ENCODE data around the gene TCF3.

The TCF3 gene

DNA sequence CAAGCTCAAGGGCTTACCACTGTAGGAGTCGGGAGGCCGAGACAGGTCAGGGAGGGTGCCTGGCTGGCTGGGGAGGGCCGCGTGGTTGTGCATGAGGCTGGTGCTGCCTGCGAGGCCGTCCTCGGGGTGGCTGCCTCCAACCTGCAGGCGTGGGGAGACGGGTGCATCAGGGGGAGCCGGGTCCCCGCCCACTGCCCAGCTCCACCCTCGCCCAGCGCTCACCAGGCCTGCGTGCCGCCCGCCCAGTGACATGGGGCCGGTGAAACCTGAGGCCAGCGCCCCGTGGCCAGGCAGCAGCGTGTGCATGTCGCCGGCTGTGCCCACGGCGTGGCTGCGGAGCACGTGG is 33.3 kb downstream of the TCF3 start:
- H3K27ac ChIP-seq (ENCODE audit: low read length, poor library complexity, severe bottlenecking) = no peak overlapping the region
- H3K9me3 ChIP-seq (ENCODE audit: control insufficient read depth, low read length) = no peaks in the 10 kb centered on the region
- H2AFZ ChIP-seq (ENCODE audit: low read depth, low read length) = no peak overlapping the region
- no peak overlapping the region for H3K4me2 ChIP-seq (ENCODE audit: low read length, poor library complexity, severe bottlenecking)
- no peak overlapping the region for H2BK12ac ChIP-seq (ENCODE audit: low read length in 2 of 2)
- no peak overlapping the region for H2BK120ac ChIP-seq (ENCODE audit: low read depth, low read length)
- no peak overlapping the region for H3K14ac ChIP-seq (ENCODE audit: low read length in 2 of 2)
- H3K4me1 ChIP-seq (ENCODE audit: control insufficient read depth, insufficient read depth, low read depth, low read length) = no peaks in the 10 kb centered on the region
- H4K91ac ChIP-seq (ENCODE audit: low read length) = no peak overlapping the region
- H2BK5ac ChIP-seq (ENCODE audit: low read depth, low read length, poor library complexity, severe bottlenecking) = no peak overlapping the region
- no peak overlapping the region for H3K4me3 ChIP-seq (ENCODE audit: insufficient read depth in 1 of 2, low read depth in 1 of 2, low read length in 2 of 2)
- WGBS = 96% methylated on average over 26 of the region's 26 CpGs
- H4K8ac ChIP-seq (ENCODE audit: low read length) = no peak overlapping the region
- H3K23ac ChIP-seq (ENCODE audit: low read length in 2 of 2) = no peak overlapping the region
- no peak overlapping the region for H2AK5ac ChIP-seq (ENCODE audit: low read length, severe bottlenecking)
- H2BK15ac ChIP-seq (ENCODE audit: low read depth, poor library complexity, severe bottlenecking) = no peak overlapping the region
- peaks cover 72 to 92% of the 10 kb centered on the region in 2 experiments for H3K36me3 ChIP-seq (ENCODE audit: control insufficient read depth in 1 of 2, insufficient read depth in 2 of 2, low read depth in 1 of 2, low read length in 2 of 2)
- H3K4ac ChIP-seq (ENCODE audit: low read depth in 1 of 2, low read length in 2 of 2) = no peak overlapping the region
- no peak overlapping the region for H3K18ac ChIP-seq (ENCODE audit: low read depth in 1 of 2, low read length in 2 of 2)
- peaks cover 52% of the 10 kb centered on the region for H3K79me1 ChIP-seq (replicated peaks; ENCODE audit: low read length, poor library complexity, severe bottlenecking)
- H3K9ac ChIP-seq (ENCODE audit: low read length) = no peak overlapping the region
- no peaks in the 10 kb centered on the region for H3K27me3 ChIP-seq (ENCODE audit: control insufficient read depth in 1 of 2, insufficient read depth in 1 of 2, low read length in 2 of 2)
- no peak for DNase-seq

DNA sequence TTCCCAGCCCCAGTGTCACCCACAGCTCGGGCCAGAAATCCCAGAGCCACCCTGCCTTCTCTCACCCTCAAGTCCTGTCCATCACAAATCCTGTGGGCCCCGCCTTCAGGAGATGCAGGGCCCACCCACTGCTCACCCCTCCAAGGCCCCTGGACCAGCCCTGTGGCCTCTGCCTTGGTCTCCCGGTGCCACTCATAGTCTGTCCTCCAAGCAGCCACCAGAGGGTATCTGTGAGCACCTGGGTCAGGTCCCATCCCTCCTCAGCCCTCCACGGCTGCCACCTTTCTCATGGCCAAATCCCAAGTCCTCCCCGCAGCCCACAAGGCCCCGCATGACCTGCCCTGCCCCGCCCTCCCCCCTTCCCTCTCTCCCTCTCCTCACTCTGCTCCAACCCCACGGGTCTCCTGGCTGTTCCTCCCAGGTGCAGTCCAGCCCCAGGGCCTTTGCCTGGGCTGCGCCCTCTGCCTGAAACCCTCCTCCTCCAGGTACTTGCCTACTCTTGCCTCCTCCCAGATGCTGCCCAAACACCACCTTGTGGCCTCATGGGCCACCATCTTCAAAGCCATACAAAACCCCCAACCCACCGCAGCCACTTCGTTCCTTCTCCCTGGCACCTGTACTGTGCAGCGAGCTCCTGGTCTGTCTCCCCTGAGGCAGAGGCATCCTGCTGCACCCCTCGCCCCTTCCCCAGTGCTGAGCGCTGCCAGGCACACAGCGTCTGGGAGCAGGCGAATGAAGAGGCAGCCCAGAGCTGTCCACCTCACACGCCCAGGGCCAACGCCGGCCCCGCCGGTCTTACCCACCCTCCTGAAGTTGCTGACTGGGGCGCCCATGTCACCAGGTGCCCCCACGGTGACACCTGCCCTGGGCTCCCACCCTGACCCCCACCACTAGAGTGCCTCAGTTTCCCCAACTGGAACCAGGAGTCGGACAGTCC is 34.0 kb downstream of the TCF3 start:
- Histone ChIP-seq H4K8ac (ENCODE audit: low read length) (no peak overlapping the region), H2AFZ (ENCODE audit: low read depth, low read length) (no peak overlapping the region), H2BK15ac (ENCODE audit: low read depth, poor library complexity, severe bottlenecking) (no peak overlapping the region), H3K23ac (ENCODE audit: low read length in 2 of 2) (no peak overlapping the region), H2BK12ac (ENCODE audit: low read length in 2 of 2) (no peak overlapping the region), H3K4me3 (ENCODE audit: insufficient read depth in 1 of 2, low read depth in 1 of 2, low read length in 2 of 2) (no peak overlapping the region), H3K18ac (ENCODE audit: low read depth in 1 of 2, low read length in 2 of 2) (no peak overlapping the region), H3K9me3 (ENCODE audit: control insufficient read depth, low read length) (no peaks in the 10 kb centered on the region), H3K27me3 (ENCODE audit: control insufficient read depth in 1 of 2, insufficient read depth in 1 of 2, low read length in 2 of 2) (no peaks in the 10 kb centered on the region), H4K91ac (ENCODE audit: low read length) (no peak overlapping the region), H3K4me2 (ENCODE audit: low read length, poor library complexity, severe bottlenecking) (no peak overlapping the region), H2AK5ac (ENCODE audit: low read length, severe bottlenecking) (no peak overlapping the region), H3K4me1 (ENCODE audit: control insufficient read depth, insufficient read depth, low read depth, low read length) (peaks cover under 1% of the 10 kb centered on the region), H3K14ac (ENCODE audit: low read length in 2 of 2) (no peak overlapping the region), H3K79me1 (replicated peaks; ENCODE audit: low read length, poor library complexity, severe bottlenecking) (peaks cover 52% of the 10 kb centered on the region), H3K9ac (ENCODE audit: low read length) (no peak overlapping the region), H3K27ac (ENCODE audit: low read length, poor library complexity, severe bottlenecking) (no peak overlapping the region), H3K4ac (ENCODE audit: low read depth in 1 of 2, low read length in 2 of 2) (no peak overlapping the region), H2BK120ac (ENCODE audit: low read depth, low read length) (no peak overlapping the region), H3K36me3 (ENCODE audit: control insufficient read depth in 1 of 2, insufficient read depth in 2 of 2, low read depth in 1 of 2, low read length in 2 of 2) (peaks cover 73 to 92% of the 10 kb centered on the region in 2 experiments), H2BK5ac (ENCODE audit: low read depth, low read length, poor library complexity, severe bottlenecking) (no peak overlapping the region)
- DNase-seq = no peak
- 92% methylated on average over 24 of the region's 24 CpGs for WGBS

DNA sequence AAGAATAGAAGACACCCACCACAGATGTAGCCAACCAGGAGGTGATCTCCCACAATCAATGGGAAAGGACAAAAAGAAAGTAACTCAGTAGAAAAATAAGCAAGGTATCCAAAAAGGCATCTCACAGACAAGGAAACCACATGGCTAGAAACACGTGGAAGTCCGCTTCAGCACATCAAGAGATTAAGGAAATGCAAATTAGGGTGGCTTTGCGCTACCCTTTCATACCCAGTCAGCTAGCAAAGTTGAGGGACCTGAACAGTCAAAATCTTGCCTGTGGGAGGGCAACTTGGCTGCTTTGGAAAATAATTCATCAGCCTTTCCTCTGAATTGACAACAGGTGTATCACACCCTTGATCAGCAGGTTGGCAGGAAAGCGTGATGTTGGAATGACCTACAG is 35.5 kb downstream of the TCF3 start:
- H2BK12ac ChIP-seq (ENCODE audit: low read length in 2 of 2) = no peak overlapping the region
- no peak overlapping the region for H3K14ac ChIP-seq (ENCODE audit: low read length in 2 of 2)
- H2BK15ac ChIP-seq (ENCODE audit: low read depth, poor library complexity, severe bottlenecking) = no peak overlapping the region
- H3K4me1 ChIP-seq (ENCODE audit: control insufficient read depth, insufficient read depth, low read depth, low read length) = peaks cover 6% of the 10 kb centered on the region
- peaks cover 51% of the 10 kb centered on the region for H3K79me1 ChIP-seq (replicated peaks; ENCODE audit: low read length, poor library complexity, severe bottlenecking)
- H2BK5ac ChIP-seq (ENCODE audit: low read depth, low read length, poor library complexity, severe bottlenecking) = no peak overlapping the region
- H3K4me2 ChIP-seq (ENCODE audit: low read length, poor library complexity, severe bottlenecking) = no peak overlapping the region
- H3K27ac ChIP-seq (ENCODE audit: low read length, poor library complexity, severe bottlenecking) = no peak overlapping the region
- no peak overlapping the region for H3K18ac ChIP-seq (ENCODE audit: low read depth in 1 of 2, low read length in 2 of 2)
- no peak overlapping the region for H2AK5ac ChIP-seq (ENCODE audit: low read length, severe bottlenecking)
- H3K9me3 ChIP-seq (ENCODE audit: control insufficient read depth, low read length) = no peaks in the 10 kb centered on the region
- H3K4ac ChIP-seq (ENCODE audit: low read depth in 1 of 2, low read length in 2 of 2) = no peak overlapping the region
- no peak for DNase-seq
- H3K36me3 ChIP-seq (ENCODE audit: control insufficient read depth in 1 of 2, insufficient read depth in 2 of 2, low read depth in 1 of 2, low read length in 2 of 2) = peaks cover 80 to 93% of the 10 kb centered on the region in 2 experiments
- WGBS = 94% methylated on average over 4 of the region's 4 CpGs
- no peak overlapping the region for H2BK120ac ChIP-seq (ENCODE audit: low read depth, low read length)
- H4K91ac ChIP-seq (ENCODE audit: low read length) = no peak overlapping the region
- H3K9ac ChIP-seq (ENCODE audit: low read length) = no peak overlapping the region
- H3K23ac ChIP-seq (ENCODE audit: low read length in 2 of 2) = no peak overlapping the region
- no peak overlapping the region for H4K8ac ChIP-seq (ENCODE audit: low read length)
- H3K27me3 ChIP-seq (ENCODE audit: control insufficient read depth in 1 of 2, insufficient read depth in 1 of 2, low read length in 2 of 2) = no peaks in the 10 kb centered on the region
- H2AFZ ChIP-seq (ENCODE audit: low read depth, low read length) = no peak overlapping the region
- no peak overlapping the region for H3K4me3 ChIP-seq (ENCODE audit: insufficient read depth in 1 of 2, low read depth in 1 of 2, low read length in 2 of 2)

- H3K9ac ChIP-seq (ENCODE audit: low read length) = no peak overlapping the region
- 80% methylated on average over 7 of the region's 8 CpGs for WGBS
- no peak overlapping the region for H2AFZ ChIP-seq (ENCODE audit: low read depth, low read length)
- peaks cover 48% of the 10 kb centered on the region for H3K79me1 ChIP-seq (replicated peaks; ENCODE audit: low read length, poor library complexity, severe bottlenecking)
- no peak overlapping the region for H2BK5ac ChIP-seq (ENCODE audit: low read depth, low read length, poor library complexity, severe bottlenecking)
- H3K23ac ChIP-seq (ENCODE audit: low read length in 2 of 2) = no peak overlapping the region
- H4K91ac ChIP-seq (ENCODE audit: low read length) = no peak overlapping the region
- H3K14ac ChIP-seq (ENCODE audit: low read length in 2 of 2) = no peak overlapping the region
- no peak overlapping the region for H2BK120ac ChIP-seq (ENCODE audit: low read depth, low read length)
- no peak overlapping the region for H3K27ac ChIP-seq (ENCODE audit: low read length, poor library complexity, severe bottlenecking)
- H2BK15ac ChIP-seq (ENCODE audit: low read depth, poor library complexity, severe bottlenecking) = no peak overlapping the region
- H3K36me3 ChIP-seq (ENCODE audit: control insufficient read depth in 1 of 2, insufficient read depth in 2 of 2, low read depth in 1 of 2, low read length in 2 of 2) = peaks cover 81 to 93% of the 10 kb centered on the region in 2 experiments
- no peaks in the 10 kb centered on the region for H3K27me3 ChIP-seq (ENCODE audit: control insufficient read depth in 1 of 2, insufficient read depth in 1 of 2, low read length in 2 of 2)
- no peak overlapping the region for H2AK5ac ChIP-seq (ENCODE audit: low read length, severe bottlenecking)
- peaks cover 6% of the 10 kb centered on the region for H3K4me1 ChIP-seq (ENCODE audit: control insufficient read depth, insufficient read depth, low read depth, low read length)
- H3K9me3 ChIP-seq (ENCODE audit: control insufficient read depth, low read length) = no peaks in the 10 kb centered on the region
- H4K8ac ChIP-seq (ENCODE audit: low read length) = no peak overlapping the region
- H3K18ac ChIP-seq (ENCODE audit: low read depth in 1 of 2, low read length in 2 of 2) = no peak overlapping the region
- no peak overlapping the region for H2BK12ac ChIP-seq (ENCODE audit: low read length in 2 of 2)
- no peak overlapping the region for H3K4ac ChIP-seq (ENCODE audit: low read depth in 1 of 2, low read length in 2 of 2)
- H3K4me2 ChIP-seq (ENCODE audit: low read length, poor library complexity, severe bottlenecking) = no peak overlapping the region
- H3K4me3 ChIP-seq (ENCODE audit: insufficient read depth in 1 of 2, low read depth in 1 of 2, low read length in 2 of 2) = no peak overlapping the region
- DNase-seq = peak; percentile 45
These were observed 36.0 kb downstream of the TCF3 start for GRCh38 chr19:1616396-1616795.

Data from mesenchymal stem cell (in vitro differentiated cells and primary cell).